Upper lobe of left lung (tissue), 4 donors: ENCODE data around the gene TRHDE.

Source experiments
- CTCF ChIP-seq, 6 experiments: fragments of 450-650 bp in 4 of 6; fragments of 200-600 bp in 2 of 6; sonication (generic) in 2 of 6; IDR thresholded peaks; one replicate each; pipeline ENCODE4 v1.5.1; 2016 to 2019; ENCODE audit warnings: antibody characterized with exemption in 6 of 6
- POLR2A ChIP-seq, 4 donors: fragments of 450-650 bp; IDR thresholded peaks; one replicate each; pipeline ENCODE4 v1.5.1; 2016 to 2017; ENCODE audit warnings: antibody characterized with exemption in 4 of 4, mild to moderate bottlenecking in 2 of 4
- POLR2AphosphoS5 ChIP-seq, 2 donors: sonication (generic); formaldehyde crosslinking; IDR thresholded peaks; one replicate each; pipeline ENCODE4 v1.5.1; 2017; ENCODE audit warnings: antibody characterized with exemption in 2 of 2

- TF ChIP-seq CTCF (IDR thresholded peaks at IDR 0.05) = no peak
- no peak for TF ChIP-seq POLR2A (IDR thresholded peaks at IDR 0.05)
- no peak for TF ChIP-seq POLR2AphosphoS5 (IDR thresholded peaks at IDR 0.05)
Observed at GRCh38 chr12:72261885-72262284, 10.3 kb upstream of the TRHDE start.
